Coronary artery (tissue), 2 donors: ENCODE data around the gene URM1.

ENCODE experiments used
- DNase-seq: peaks from one replicate; pipeline ENCODE4 v3.0.0-alpha.2; 2017; ENCODE audit warnings: low spot score
- H3K27ac ChIP-seq, 2 donors: fragments of 200-600 bp; sonication (generic); one replicate each; pipeline ENCODE4 v1.5.1; 2016 to 2019
- H3K4me3 ChIP-seq: fragments of 200-600 bp; sonication (generic); 2 replicates; pipeline ENCODE4 v1.5.1; 2016; ENCODE audit warnings: mild to moderate bottlenecking, moderate library complexity
- CTCF ChIP-seq: fragments of 200-600 bp; sonication (generic); IDR thresholded peaks from one replicate; pipeline ENCODE4 v1.5.1; 2019; ENCODE audit warnings: antibody characterized with exemption

Gene URM1

GRCh38 chr9:128362774-128363173, 8.4 kb upstream of the URM1 start:
- peak overlapping the region in 1 of 2 donors; percentile 65 for H3K27ac ChIP-seq
- H3K4me3 ChIP-seq: no peak overlapping the region
- DNase-seq: no peak
- no peak for TF ChIP-seq CTCF

GRCh38 chr9:128365525-128365924, 5.6 kb upstream of the URM1 start:
- Histone ChIP-seq H3K27ac (no peak overlapping the region), H3K4me3 (no peak overlapping the region)
- no peak for TF ChIP-seq CTCF
- no peak for DNase-seq

GRCh38 chr9:128369024-128369706, 2.0 kb upstream of the URM1 start:
- no peak for TF ChIP-seq CTCF
- no peak overlapping the region for H3K27ac ChIP-seq
- H3K4me3 ChIP-seq: no peak overlapping the region
- no peak for DNase-seq

GRCh38 chr9:128370367-128370751, 815 bp upstream of the URM1 start:
- H3K27ac ChIP-seq: peak overlapping the region; percentile 72 to 97
- no peak for TF ChIP-seq CTCF
- DNase-seq: no peak
- H3K4me3 ChIP-seq: peak overlapping the region; percentile 85

GRCh38 chr9:128371630-128372117, 500 bp downstream of the URM1 start:
- Histone ChIP-seq H3K27ac (peak overlapping the region; percentile 72 to 97), H3K4me3 (peak overlapping the region; percentile 85)
- TF ChIP-seq CTCF: no peak
- no peak for DNase-seq

- no peak for DNase-seq
- H3K27ac ChIP-seq: peak overlapping the region; percentile 26 to 72
- no peak for TF ChIP-seq CTCF
Observed at GRCh38 chr9:128372188-128372641, 1.0 kb downstream of the URM1 start.

GRCh38 chr9:128372784-128373183, 1.6 kb downstream of the URM1 start:
- Histone ChIP-seq H3K4me3 (no peak overlapping the region), H3K27ac (no peak overlapping the region)
- TF ChIP-seq CTCF: no peak
- no peak for DNase-seq

More at GRCh38 chr9:128372188-128372641, 1.0 kb downstream of the URM1 start:
- peak overlapping the region; percentile 85 for H3K4me3 ChIP-seq
